NOMO-1 (cell line): ENCODE results near the gene DES.

ENCODE experiments used
- DNase-seq, 2 experiments: peaks; one replicate each; lab custom pipeline; 2025; ENCODE audit not compliant: unreplicated experiment in 2 of 2; lab: John Stamatoyannopoulos, UW

DES gene

GRCh38 chr2:219452361-219453317 lies 34.5 kb downstream of the DES start:
- peak in 1 of 2 experiments; percentile 37 for DNase-seq

- DNase-seq: no peak
Measured at GRCh38 chr2:219453671-219454590, 35.8 kb downstream of the DES start.

GRCh38 chr2:219455581-219455980 lies 37.4 kb downstream of the DES start:
- peak; percentile 15 to 26 for DNase-seq

- DNase-seq: peak in 1 of 2 experiments; percentile 14
Measured at GRCh38 chr2:219457784-219458369, 39.7 kb downstream of the DES start.

- DNase-seq: no peak
Measured at GRCh38 chr2:219458996-219459395, 40.8 kb downstream of the DES start.

GRCh38 chr2:219459460-219460311 lies 41.5 kb downstream of the DES start:
- DNase-seq: peak; percentile 26 to 28

GRCh38 chr2:219460424-219460926 lies 42.3 kb downstream of the DES start:
- DNase-seq: no peak

GRCh38 chr2:219461047-219461514 lies 42.9 kb downstream of the DES start:
- DNase-seq: no peak

GRCh38 chr2:219461669-219462068 lies 43.5 kb downstream of the DES start:
- DNase-seq: no peak

- DNase-seq: no peak
Measured at GRCh38 chr2:219462349-219462748, 44.2 kb downstream of the DES start.

- no peak for DNase-seq
Measured at GRCh38 chr2:219464286-219465032, 46.3 kb downstream of the DES start.

- DNase-seq: no peak
Measured at GRCh38 chr2:219465659-219466561, 47.7 kb downstream of the DES start.

GRCh38 chr2:219466816-219467735 lies 48.9 kb downstream of the DES start:
- DNase-seq: no peak

GRCh38 chr2:219467736-219468075 lies 49.5 kb downstream of the DES start:
- no peak for DNase-seq

- no peak for DNase-seq
Measured at GRCh38 chr2:219468410-219469185, 50.4 kb downstream of the DES start.

- DNase-seq: no peak
Measured at GRCh38 chr2:219469186-219469724, 51.1 kb downstream of the DES start.
